SK-MEL-5 (cell line): Measurements from ENCODE around the gene AAMP. TPM values are rescaled to one million over a fixed set of nuclear protein-coding genes. Genes with fewer than 3 reads are reported as not detected.
"Not testable (repeated sequence)": the region's sequence is repeated elsewhere in the genome, so short reads cannot be mapped to it uniquely, and the experiment has no call there.

Experiments used
- DNase-seq: peaks from one replicate; pipeline ENCODE4 v3.0.0-alpha.2; 2016; ENCODE audit warnings: low read depth, low spot score
- in situ Hi-C: cut with HindIII; loops from 2 replicates; pipeline ENCODE4 v1.10.0; 2016; ENCODE audit warnings: low sequenced_read_pairs, high pct_unique_total_duplicates, low pct_unique_long_range_greater_than_20kb
- polyA plus RNA-seq, 2 experiments: library from polyadenylated mRNA; depleted of rRNA; stranded (reverse); fragments of >200 nt; gene quantifications; 2 replicates each; pipeline ENCODE4 v1.2.3, GENCODE V29; 2015
- total RNA-seq: library from RNA; depleted of rRNA; stranded (reverse); fragments of >200 nt; shearing (Covaris generic); gene quantifications from 2 replicates; pipeline ENCODE4 v1.2.3, GENCODE V29; 2014; rRNA removed

The AAMP gene, protein sequence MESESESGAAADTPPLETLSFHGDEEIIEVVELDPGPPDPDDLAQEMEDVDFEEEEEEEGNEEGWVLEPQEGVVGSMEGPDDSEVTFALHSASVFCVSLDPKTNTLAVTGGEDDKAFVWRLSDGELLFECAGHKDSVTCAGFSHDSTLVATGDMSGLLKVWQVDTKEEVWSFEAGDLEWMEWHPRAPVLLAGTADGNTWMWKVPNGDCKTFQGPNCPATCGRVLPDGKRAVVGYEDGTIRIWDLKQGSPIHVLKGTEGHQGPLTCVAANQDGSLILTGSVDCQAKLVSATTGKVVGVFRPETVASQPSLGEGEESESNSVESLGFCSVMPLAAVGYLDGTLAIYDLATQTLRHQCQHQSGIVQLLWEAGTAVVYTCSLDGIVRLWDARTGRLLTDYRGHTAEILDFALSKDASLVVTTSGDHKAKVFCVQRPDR
- 138 and 153 TPM in 2 replicates for total RNA-seq
- 205 and 242 TPM in 2 replicates for polyA plus RNA-seq (2015; cell fraction: cytosol; rRNA removed)
- 136 and 184 TPM in 2 replicates for polyA plus RNA-seq (2015; cell fraction: nucleus; rRNA removed)

DNA sequence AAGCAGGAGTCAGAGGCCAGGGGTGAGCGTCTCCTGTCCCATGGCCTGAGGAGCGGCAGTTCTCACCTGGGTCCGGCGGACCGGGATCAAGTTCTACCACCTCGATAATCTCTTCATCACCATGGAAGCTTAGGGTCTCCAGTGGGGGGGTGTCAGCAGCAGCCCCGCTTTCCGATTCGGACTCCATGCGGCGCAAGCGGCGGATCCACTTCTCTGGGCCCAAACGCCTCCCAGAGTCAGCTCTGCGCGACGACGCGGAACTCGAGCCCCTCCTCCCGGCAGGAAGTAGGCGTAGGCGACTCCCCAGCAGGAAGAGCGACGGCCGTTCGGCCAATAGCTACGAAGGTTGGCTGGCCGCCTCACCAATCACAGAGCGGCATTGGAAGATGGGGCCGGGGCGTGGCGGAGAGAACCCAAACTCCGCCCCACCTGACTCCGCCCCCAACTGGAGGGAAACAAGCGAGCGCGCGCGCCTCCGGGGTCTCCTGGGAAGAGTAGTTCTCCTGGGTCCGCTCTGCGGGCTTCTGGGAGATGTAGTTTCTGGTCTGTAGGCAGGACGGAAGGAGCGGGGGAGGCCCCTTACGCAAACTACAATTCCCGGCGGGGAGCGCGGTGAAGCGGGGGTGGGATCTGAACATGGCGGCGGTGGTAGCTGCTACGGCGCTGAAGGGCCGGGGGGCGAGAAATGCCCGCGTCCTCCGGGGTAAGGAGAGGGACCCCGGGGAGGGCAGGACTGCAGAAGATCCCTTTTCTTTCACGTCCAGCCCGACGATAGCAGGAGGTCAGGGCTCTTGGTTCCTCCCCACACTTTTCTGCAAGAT is at the start of gene AAMP, which contains the start of gene PNKD:
Gene AAMP (minus strand): TSS at position 238 of the 821 bp plus-strand sequence. CDS start 51 bp downstream, at position 187.
Gene PNKD (plus strand): TSS at position 620 of the 821 bp plus-strand sequence. CDS start 17 bp downstream, at position 637.
- in situ Hi-C loops = no loop called here
- DNase-seq = peak; percentile 99

DNA sequence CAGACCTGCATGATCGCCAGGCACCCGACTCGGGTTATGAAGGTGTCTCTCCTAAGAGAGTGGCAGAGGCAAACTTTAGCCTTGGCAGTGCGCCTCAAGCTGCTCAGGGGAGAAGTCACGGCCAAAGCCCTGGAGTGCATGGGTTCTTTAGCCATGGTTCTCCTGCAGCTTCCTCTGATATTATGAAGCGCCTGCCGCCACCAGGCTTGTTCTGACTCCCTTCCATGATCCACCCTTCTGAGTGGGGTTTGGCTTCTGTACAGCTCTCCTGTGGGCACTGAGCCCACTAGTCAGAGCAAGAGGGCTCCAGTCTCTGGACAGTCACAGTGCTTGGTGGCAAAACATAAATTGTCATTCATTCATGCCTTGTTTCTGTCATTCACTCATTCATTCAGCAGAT is 48.3 kb upstream of the AAMP start:
- no peak for DNase-seq

DNA sequence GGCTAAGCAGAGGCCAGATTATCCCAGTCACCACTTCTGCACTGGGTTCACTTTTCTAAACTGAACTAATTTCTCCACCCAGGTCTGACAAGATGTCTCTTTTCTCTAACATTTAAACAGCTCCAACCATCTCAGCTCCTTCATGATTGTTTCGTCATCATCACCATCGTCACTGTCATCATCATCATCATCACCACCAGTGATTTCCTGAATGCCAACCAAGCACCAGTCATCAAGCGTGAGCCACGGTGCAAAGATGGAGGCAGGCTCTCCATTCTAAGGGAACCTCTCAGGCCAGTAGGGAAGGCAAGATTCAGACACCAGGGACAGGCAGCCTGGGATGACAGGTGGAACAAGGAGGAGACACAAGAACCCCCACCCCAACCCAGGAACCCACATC is 47.9 kb upstream of the AAMP start:
- DNase-seq = no peak
- in situ Hi-C loops = no loop called here

More for the DNA sequence above, 48.3 kb upstream of the AAMP start:
- in situ Hi-C loops = no loop called here

DNA sequence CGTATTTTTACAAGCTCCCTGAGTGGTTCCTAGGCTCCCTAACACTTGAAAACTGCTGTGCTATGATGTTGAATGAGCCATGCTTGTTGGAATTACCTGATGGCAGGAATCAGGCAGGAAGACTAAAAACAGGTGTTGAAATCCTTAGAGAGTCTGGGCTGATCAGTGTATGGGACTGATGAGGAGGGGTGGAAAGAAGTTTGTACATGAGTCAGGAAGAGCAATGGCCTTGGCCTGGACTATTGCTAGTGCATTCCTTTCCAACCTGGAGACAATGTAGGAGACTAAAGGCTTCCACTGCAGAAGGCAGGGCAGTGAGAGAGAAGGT is 47.3 kb upstream of the AAMP start:
- in situ Hi-C loops = no loop called here
- DNase-seq = no peak

DNA sequence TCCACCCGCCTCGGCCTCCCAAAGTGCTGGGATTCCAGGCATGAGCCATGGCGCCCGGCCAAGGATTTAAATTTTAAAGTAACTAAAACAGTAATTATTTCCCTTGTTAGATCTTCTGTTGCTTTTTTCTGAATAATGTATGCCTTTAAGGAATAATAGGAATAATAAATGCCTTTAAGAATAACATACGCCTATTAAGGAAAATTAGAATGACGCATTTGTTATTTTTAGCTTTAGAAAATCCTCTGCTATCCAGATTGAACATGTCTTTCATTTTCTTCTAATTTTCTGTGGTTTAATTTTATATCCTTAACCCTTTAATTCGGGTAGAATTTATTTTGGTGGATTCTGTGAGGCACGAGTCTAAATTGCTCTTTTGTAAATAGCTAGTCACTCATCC is 45.5 kb upstream of the AAMP start:
- in situ Hi-C loops = no loop called here
- DNase-seq = no peak

DNA sequence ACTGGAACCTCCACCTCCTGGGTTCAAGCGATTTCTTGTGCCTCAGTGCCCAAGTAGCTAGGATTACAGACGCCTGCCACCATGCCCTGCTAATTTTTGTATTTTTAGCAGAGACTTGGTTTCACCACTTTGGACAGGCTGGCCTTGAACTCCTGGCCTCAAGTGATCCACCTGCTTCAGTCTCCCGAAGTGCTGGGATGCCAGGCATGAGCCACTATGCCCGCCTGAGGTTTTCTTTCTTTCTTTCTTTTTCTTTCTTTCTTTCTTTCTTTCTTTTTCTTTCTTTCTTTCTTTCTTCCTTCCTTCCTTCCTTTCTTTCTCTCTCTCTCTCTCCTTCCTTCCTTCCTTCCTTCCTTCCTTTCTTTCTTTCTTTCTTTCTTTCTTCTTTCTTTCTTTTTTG is 44.8 kb upstream of the AAMP start:
- in situ Hi-C loops = not testable (repeated sequence)

DNA sequence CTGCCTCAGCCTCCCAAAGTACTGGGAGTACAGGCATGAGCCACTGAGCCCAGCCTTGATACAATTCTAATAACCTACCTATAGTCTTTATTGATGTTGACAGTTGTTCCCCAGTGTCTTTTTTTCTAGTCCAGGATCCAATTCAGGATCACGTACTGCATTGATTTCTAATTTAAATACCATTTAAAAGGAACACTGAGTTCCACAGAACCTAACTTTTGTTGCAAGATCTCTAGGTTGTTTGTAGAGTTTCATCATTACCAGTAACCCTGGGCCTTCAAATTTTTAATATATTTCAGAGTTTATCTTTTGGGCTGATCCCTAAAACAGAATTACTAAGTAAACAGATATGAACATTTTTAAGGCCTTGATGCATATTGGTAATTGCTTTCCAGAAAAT is 43.4 kb upstream of the AAMP start:
- no peak for DNase-seq
- in situ Hi-C loops = no loop called here

More for the DNA sequence above, 44.8 kb upstream of the AAMP start:
- not testable (repeated sequence) for DNase-seq

DNA sequence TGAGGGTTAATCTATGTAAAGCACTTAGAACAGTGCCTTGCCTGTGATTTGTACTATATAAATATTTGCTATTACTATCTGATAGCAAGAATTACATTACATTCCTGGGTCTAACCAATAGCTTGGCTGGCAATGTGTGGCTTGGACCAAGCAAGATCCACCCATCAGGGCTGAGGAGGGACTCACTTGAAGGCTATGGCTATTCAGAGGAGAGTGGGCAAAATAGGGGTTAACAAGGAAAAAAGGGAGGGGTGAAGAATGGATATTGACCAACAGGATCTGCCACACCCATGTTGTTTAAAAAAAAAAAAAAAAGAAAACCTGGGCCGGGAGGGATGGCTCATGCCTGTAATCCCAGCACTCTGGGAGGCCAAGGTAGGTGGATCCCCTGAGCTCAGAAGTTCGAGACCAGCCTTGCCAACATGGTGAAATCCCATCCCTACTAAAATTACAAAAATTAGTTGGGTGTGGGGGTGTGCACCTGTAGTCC is 42.4 kb upstream of the AAMP start:
- in situ Hi-C loops = no loop called here
- DNase-seq = no peak

DNA sequence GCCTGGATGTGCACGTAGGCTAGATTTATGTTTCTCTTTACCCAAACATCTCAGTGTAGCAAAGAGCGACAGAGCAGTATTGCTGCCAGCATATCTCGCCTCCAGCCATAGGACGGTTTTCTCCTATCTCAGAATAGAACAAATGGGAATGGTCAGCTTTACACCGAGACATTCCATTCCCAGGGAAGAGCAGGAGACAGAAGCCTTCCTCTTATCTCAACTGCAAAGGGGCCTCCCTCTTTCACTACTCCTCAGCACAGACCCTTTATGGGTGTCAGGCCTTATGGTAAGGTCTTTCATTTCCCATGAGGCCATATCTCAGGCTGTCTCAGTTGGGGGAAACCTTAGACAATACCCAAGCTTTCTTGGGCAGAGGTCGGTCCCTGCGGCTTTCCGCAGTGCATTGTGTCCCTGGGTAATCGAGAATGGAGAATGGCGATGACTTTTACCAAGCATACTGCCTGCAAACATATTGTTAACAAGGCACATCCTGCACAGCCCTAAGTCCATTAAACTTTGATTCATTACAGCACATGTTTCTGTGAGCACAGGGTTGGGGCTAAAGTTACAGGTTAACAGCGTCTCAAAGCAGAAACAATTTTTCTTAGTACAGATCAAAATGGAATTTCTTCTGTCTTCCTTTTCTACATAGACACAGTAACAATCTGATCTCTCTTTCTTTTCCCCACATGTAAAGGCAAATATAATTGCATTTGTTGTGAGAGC is 41.8 kb upstream of the AAMP start:
- DNase-seq, in situ Hi-C loops: not testable (repeated sequence)

DNA sequence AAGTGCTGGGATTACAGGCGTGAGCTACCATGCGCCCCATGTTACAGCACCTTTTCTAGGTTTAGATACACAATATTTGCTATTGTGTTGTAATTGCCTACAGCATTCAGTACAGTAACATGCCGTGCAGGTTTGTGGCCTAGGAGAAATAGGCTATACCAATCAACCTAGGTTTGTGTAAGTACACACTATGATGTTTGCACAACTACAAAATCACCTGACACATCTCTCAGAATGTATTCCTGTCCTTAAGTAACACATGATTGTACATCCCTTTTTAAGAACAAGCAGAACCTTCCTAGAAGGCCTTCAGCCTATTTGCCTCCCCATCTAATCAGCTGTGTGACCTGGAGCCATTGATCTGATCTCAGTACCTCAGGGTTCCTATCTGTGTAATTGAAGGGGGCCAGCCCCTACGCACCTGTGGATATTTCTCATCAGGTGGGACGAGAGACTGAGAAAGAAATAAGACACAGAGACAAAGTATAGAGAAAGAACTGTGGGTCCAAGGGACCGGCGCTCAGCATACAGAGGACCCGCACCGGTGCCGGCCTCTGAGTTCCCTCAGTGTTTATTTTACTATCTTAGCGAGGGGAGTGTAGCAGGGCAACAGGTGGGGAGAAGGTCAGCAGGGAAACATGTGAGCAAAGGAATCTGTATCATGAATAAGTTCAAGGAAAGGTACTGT is 41.1 kb upstream of the AAMP start:
- in situ Hi-C loops = no loop called here
- no peak for DNase-seq

DNA sequence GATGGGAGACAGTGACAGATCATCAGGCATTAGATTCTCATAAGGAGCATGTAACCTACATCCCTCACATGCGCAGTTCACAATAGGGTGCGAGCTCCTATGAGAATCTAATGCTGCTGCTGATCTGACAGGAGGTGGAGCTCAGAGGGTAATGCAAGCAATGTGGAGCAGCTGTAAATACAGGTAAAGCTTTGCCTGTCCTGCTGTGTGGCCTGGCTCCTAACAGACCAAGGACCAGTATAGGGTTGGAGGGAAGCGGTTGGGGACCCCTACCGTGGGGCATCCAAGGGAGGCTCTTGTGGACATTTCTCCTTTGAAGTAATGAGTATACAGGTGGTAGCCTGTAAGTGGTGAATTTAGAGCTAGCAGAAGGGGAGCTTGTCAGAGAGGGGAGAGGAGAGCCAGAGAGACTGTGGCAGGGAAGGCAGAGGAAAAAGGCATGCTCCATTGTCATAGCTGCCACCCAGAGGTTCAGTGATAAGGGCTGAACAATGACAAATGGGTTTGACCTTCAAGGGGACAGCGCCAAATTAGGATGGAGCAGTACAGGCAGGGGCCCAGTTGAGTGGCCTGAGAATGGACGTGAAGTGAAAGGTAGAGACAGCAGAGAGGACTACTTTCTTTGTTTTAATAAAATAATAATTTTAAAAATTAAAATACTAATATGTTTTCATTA is 37.6 kb upstream of the AAMP start:
- DNase-seq = no peak
- in situ Hi-C loops = no loop called here

DNA sequence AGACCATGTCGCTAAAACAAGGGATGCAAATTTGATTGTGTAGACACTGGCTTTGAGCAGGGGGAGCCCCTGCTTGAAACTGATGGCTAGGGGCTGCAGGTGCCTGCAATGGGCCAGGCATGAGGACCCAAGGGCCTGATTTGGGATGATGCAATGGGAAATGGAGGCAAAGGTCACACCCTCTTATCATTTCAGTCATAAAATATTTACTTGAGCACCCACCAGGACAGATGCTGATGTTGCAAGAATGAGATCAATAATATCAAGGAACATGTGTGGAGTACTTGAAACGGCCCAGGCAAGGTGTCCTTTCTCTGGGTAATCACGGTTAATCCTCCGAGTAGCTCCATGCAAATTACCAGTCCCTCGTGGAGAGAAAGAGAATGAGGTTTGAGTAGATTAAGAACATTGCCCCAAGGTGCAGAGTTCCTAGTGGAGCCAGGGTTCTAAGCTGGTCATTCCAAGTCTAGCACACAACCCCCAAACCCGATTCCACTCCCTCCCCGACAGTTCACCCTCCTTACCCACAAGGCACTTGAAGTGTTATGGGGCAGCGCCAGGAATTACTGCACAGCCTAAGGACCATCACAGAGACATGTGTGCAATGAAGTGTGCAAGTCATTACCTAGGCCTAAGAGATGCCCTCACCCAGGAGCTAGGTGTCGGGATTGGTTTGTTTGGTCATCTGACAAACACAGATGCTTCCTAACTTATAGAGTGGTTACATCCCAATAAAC is 36.4 kb upstream of the AAMP start:
- DNase-seq = no peak
- in situ Hi-C loops = no loop called here

DNA sequence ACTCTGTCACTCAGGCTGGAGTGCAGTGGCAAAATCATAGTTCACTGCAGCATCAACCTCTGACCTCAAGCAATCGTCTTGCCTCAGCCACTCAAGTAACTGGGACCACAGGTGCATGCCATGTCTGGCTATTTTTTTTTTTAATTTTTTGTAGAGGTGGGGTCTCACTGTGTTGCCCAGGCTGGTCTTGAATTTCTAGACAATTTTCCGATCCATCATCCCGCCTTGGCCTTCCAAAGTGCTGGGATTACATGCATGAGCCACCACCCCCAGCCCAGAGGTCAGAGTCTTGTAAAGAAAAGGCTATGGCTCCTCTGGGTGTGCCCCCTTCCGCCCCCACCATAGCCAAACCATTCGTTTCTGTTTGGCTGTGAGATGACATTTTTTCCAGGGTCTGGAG is 35.4 kb upstream of the AAMP start:
- in situ Hi-C loops = no loop called here
- DNase-seq = no peak

DNA sequence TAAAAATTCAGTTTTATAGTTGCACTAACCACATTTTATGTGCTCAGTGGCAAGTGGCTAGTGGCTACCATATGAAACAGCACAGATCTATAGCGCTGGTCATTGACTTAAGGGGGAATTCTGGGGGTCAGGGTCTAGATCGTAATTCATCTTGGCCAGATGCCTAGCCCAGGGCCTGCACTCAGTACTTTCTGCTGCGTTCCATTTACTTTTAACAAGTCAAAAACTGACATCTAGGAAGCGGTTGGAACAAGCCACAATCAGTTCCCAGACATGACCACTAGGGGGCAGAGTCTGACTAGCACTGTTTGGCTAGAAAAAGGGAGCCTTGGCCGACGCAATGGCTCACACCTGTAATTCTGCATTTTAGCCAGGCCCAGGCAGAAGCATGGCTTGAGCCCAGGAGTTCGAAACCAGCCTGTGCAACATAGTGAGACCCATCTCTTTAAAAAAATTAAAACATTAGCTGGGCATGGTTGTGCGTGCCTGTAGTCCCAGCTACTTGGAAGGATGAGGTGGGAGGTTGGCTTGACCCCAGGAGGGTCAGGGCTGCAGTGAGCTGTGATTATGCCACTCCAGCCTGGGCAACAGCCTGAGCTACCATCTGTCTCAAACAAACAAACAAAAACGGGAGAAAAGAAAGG is 31.4 kb upstream of the AAMP start:
- DNase-seq = peak; percentile 87
- in situ Hi-C loops = no loop called here

DNA sequence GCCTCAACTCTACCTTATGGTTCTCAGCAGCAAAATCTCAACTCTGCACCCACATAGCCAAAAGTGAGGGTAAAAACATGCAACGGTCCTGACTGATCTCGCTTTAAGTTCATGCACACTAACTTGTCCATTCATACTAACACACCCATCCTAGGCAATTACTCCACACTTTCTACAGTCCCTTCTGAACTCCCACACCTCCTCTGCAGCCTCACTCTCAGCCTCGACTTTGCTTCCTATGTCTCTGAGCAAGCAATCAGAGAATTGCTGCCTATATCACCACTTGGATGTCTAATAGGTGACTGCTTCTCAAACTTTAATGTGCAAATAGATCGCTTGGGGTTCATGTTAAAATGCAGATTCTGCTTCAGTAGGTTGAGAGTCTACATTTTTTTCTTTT is 30.2 kb upstream of the AAMP start:
- in situ Hi-C loops = no loop called here

More for the DNA sequence above, 30.2 kb upstream of the AAMP start:
- no peak for DNase-seq
